SU-DHL-6 (cell line): ENCODE measurements around the gene ADAMTS7.
"Not testable (repeated sequence)": the region's sequence is repeated elsewhere in the genome, so short reads cannot be mapped to it uniquely, and the experiment has no call there.

Source experiments
- H2AFZ ChIP-seq: fragments of 200-600 bp; sonication (generic); 2 replicates; pipeline ENCODE4 v1.6.1; 2014; ENCODE audit warnings: low read depth, mild to moderate bottlenecking, moderate library complexity, mixed read lengths, antibody characterized with exemption, low read length; ENCODE audit not compliant: severe bottlenecking
- H3F3A ChIP-seq: fragments of 200-600 bp; shearing (Covaris generic); 2 replicates; pipeline ENCODE4 v1.6.0; 2016; ENCODE audit warnings: antibody characterized with exemption, mild to moderate bottlenecking; ENCODE audit not compliant: insufficient read depth
- H3K27ac ChIP-seq: fragments of 200-600 bp; sonication (generic); 2 replicates; pipeline ENCODE4 v1.5.1; 2016; ENCODE audit warnings: low read depth, mild to moderate bottlenecking, low read length, moderate library complexity, mixed read lengths
- H3K27me3 ChIP-seq: fragments of 200-600 bp; sonication (generic), shearing (Covaris generic); 2 replicates; pipeline ENCODE4 v1.6.0; 2014; ENCODE audit warnings: mild to moderate bottlenecking, low read length
- H3K36me3 ChIP-seq: fragments of 200-600 bp; sonication (generic); 2 replicates; pipeline ENCODE4 v1.6.1; 2014; ENCODE audit warnings: mild to moderate bottlenecking, low read length, mixed read lengths
- H3K4me2 ChIP-seq: fragments of 300-600, 200-600 bp; shearing (Covaris generic), sonication (generic); 2 replicates; pipeline ENCODE4 v1.6.0; 2014; ENCODE audit warnings: low read length, low read depth, mild to moderate bottlenecking; ENCODE audit not compliant: poor library complexity, severe bottlenecking
- H3K4me3 ChIP-seq: fragments of 200-600 bp; sonication (generic); 2 replicates; pipeline ENCODE4 v1.5.1; 2014; ENCODE audit warnings: antibody characterized with exemption, low read length, mild to moderate bottlenecking, mixed read lengths; ENCODE audit not compliant: insufficient read depth, poor library complexity, severe bottlenecking
- H3K79me2 ChIP-seq: fragments of 200-600 bp; sonication (generic); 2 replicates; pipeline ENCODE4 v1.6.1; 2014; ENCODE audit warnings: mild to moderate bottlenecking, low read length, moderate library complexity; ENCODE audit not compliant: insufficient read depth
- H3K9ac ChIP-seq: fragments of 200-600 bp; sonication (generic); 2 replicates; pipeline ENCODE4 v1.7.0; 2014; ENCODE audit warnings: mild to moderate bottlenecking, low read length
- H3K9me2 ChIP-seq: fragments of 200-600 bp; sonication (generic); replicated peaks from 2 replicates; pipeline ENCODE4 v1.6.1; 2014; ENCODE audit warnings: low read length; ENCODE audit not compliant: insufficient read depth
- H3K9me3 ChIP-seq: fragments of 200-600 bp; sonication (generic); 2 replicates; pipeline ENCODE4 v1.6.1; 2014; ENCODE audit warnings: low read length, mixed read lengths; ENCODE audit not compliant: insufficient read depth
- H4K20me1 ChIP-seq: fragments of 200-600 bp; sonication (generic); 2 replicates; pipeline ENCODE4 v1.6.1; 2014; ENCODE audit warnings: low read depth, mild to moderate bottlenecking, antibody characterized with exemption, low read length, moderate library complexity, mixed read lengths
- CTCF ChIP-seq: fragments of 200-600 bp; sonication (generic); IDR thresholded peaks from one replicate; pipeline ENCODE4 v1.5.1; 2017; ENCODE audit warnings: antibody characterized with exemption, mild to moderate bottlenecking, low read length, moderate library complexity; ENCODE audit not compliant: insufficient read depth, poor library complexity, severe bottlenecking
- EZH2phosphoT487 ChIP-seq: fragments of 200-600 bp; sonication (generic), shearing (Covaris generic); conservative IDR thresholded peaks from 2 replicates; pipeline ENCODE4 v1.6.1; 2018; ENCODE audit warnings: mild to moderate bottlenecking, antibody characterized with exemption, low read length, moderate library complexity, mixed read lengths

ADAMTS7 gene

DNA sequence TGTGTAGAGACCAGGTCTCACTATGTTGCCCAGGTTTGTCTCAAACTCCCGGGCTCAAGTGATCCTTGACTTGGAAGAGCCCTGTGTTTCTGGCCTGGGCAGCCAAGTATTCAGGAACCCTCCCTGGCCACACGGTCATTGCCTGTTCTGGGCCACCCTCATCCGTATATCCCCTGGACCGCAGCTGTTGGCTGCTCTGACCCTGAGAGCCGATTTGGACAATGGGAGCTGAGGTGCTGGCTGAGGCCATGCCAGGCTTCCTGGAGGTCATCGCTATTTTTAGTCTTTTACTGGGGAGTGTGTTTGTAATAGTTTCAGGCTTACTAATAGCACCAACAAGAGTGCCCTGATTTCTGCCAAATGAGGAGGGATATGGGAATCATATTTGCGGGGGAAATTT is 60.7 kb downstream of the ADAMTS7 start:
- no peak for TF ChIP-seq EZH2phosphoT487
- TF ChIP-seq CTCF, result no peak
- Histone ChIP-seq H3K4me3 (no peak overlapping the region), H4K20me1 (no peaks in the 10 kb centered on the region), H2AFZ (no peak overlapping the region), H3K9me3 (no peaks in the 10 kb centered on the region), H3K79me2 (no peaks in the 10 kb centered on the region), H3K9ac (no peak overlapping the region), H3K9me2 (no peaks in the 10 kb centered on the region), H3F3A (no peaks in the 10 kb centered on the region), H3K27ac (no peak overlapping the region), H3K27me3 (no peaks in the 10 kb centered on the region), H3K36me3 (no peaks in the 10 kb centered on the region), H3K4me2 (no peak overlapping the region)

GRCh38 chr15:78749831-78750230 is 61.4 kb downstream of the ADAMTS7 start:
- Histone ChIP-seq H3K36me3 (no peaks in the 10 kb centered on the region), H3K27ac (no peak overlapping the region), H2AFZ (no peak overlapping the region), H3K9me3 (no peaks in the 10 kb centered on the region), H3K4me3 (no peak overlapping the region), H3K27me3 (no peaks in the 10 kb centered on the region), H4K20me1 (no peaks in the 10 kb centered on the region), H3K9me2 (no peaks in the 10 kb centered on the region), H3K4me2 (no peak overlapping the region), H3K9ac (no peak overlapping the region), H3F3A (no peaks in the 10 kb centered on the region), H3K79me2 (no peaks in the 10 kb centered on the region)
- TF ChIP-seq CTCF (no peak), EZH2phosphoT487 (no peak)

DNA sequence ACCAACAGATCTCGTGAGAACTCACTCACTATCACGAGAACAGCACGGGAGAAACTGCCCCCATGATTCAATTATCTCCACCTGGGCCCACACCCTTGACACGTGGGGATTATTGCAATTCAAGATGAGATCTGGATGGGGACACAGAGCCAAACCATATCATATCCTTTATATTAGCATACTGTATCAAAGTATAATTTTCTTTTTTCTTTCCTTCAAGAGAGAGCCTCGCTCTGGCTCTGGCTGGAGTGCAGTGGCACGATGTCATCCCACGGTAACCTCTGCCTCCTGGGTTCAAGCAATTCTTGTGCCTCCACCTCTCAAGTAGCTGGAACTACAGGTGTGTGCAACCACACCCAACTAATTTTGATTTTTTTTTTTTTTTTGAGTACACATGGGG is 63.4 kb downstream of the ADAMTS7 start:
- H2AFZ ChIP-seq, H3K9ac ChIP-seq, H3K4me2 ChIP-seq, H3F3A ChIP-seq, H3K79me2 ChIP-seq, H3K27me3 ChIP-seq, H3K4me3 ChIP-seq, H3K9me3 ChIP-seq, H3K9me2 ChIP-seq, H3K36me3 ChIP-seq, H3K27ac ChIP-seq, H4K20me1 ChIP-seq: not testable (repeated sequence)

DNA sequence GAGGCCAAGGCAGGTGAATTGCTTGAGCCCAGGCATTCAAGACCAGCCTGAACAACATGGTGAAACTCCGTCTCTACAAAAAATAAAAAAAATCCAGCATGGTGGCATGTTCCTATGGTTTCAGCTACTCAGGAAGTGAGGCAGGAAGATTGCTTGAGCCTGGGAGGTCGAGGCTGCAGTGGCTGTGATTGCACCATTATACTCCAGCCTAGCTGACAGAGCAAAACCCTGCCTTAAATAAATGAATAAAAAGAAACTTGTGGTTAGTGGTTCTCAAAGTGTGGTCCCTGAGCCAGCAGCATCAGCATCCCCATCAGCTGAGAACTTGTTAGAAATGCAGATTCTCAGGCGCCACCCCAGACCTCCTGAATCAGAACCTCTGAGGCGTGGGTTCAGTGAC is 69.6 kb downstream of the ADAMTS7 start:
- not testable (repeated sequence) for H3K36me3 ChIP-seq, H3K27me3 ChIP-seq, H3K79me2 ChIP-seq, H3F3A ChIP-seq, H3K9me2 ChIP-seq, H3K9ac ChIP-seq, H3K27ac ChIP-seq, H3K9me3 ChIP-seq, H3K4me2 ChIP-seq, H4K20me1 ChIP-seq, H3K4me3 ChIP-seq, H2AFZ ChIP-seq
